ES-I3 (cell line): ENCODE results near the gene ARHGAP40.

Experiments used
- H3K36me3 ChIP-seq: 2 replicates; pipeline ENCODE4 v1.6.1; 2013; ENCODE audit warnings: mild to moderate bottlenecking, low read length, control low read depth, moderate library complexity; ENCODE audit not compliant: insufficient read depth
- H3K4me1 ChIP-seq: 2 replicates; pipeline ENCODE4 v1.6.1; 2013; ENCODE audit warnings: mild to moderate bottlenecking, control low read depth, low read length; ENCODE audit not compliant: insufficient read depth
- H3K9ac ChIP-seq: 2 replicates; pipeline ENCODE4 v1.6.1; 2013; ENCODE audit warnings: low read depth, mild to moderate bottlenecking, low read length, moderate library complexity
- H3K9me3 ChIP-seq: 2 replicates; pipeline ENCODE4 v1.6.1; 2013; ENCODE audit warnings: mild to moderate bottlenecking, low read length, moderate library complexity; ENCODE audit not compliant: control insufficient read depth, insufficient read depth

ARHGAP40 gene

DNA sequence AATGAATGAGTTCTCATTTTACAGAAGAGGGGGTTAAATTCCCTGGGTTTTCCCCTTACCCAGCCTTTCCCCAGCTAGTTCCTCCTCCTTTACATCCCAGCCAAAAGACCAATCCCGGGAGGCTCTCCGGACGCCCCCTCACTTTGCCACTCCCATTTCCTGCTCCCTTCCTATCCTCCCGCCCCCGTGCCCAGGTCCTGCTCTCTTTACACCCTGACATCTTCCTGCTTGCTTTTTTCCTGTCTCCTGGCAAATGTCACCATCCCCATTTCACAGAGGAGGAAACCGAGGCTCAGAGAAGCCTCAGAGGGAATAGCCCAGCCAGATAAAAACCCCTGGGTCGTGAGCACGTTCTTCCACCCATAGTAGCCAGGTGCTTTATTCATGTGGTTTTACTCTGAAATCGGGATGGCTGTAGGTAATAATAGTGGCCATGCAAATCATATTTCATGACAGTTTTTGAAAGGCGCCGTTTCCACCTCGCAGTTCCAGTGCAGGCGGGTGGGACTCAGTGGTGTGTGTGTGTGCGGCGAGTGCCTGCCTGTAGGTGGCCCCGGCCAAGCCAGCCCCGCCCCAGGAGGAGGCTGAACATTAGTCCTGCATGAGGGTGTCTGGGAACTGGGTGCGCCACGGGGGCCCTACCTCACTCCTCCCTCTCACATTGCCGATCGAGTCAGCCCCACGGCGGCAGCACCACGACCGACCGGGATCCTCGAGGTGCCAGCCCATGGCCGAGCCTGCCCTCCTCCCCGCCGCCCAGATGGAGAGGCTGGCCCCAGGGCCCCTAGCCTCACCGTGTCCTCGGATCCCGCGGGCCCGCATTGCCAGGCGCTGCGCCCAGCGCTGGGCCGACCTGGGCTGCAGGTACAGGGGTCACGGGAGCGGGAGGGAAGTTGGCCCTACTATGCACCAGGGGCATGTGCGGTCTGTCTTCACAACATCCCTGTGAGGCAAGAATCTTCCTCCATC lies at the start of gene ARHGAP40:
TSS of gene ARHGAP40 (plus strand) at position 594 of the 969 bp plus-strand sequence.
- no peaks in the 10 kb centered on the region for H3K9me3 ChIP-seq
- peaks cover 29% of the 10 kb centered on the region for H3K4me1 ChIP-seq
- peak within 1 kb of the TSS; percentile 67; the same call in 1 of the 2 replicates for H3K9ac ChIP-seq
- H3K36me3 ChIP-seq: no peaks in the 10 kb centered on the region

DNA sequence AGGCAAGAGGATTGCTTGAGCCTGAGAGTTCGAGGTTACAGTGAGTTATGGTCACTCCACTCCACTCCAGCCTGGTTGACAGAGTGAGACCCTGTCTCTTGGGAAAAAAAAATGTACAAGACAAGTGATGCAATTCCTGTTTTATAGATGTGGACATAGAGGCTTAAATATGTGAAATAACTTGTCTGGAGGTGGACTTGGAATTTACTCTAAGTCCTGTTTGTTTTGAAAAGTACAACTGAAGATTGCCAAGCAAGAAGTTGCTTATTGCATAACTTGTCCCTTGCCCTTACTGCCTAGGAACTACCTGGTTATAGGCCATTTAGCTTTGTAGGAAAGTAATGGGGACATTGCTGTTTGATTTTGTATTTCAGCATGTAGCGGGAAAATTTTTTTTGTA lies 46.6 kb upstream of the ARHGAP40 start:
- H3K9me3 ChIP-seq: no peaks in the 10 kb centered on the region
- no peak overlapping the region for H3K9ac ChIP-seq
- H3K4me1 ChIP-seq: peaks cover 8% of the 10 kb centered on the region
- peaks cover 13% of the 10 kb centered on the region for H3K36me3 ChIP-seq

DNA sequence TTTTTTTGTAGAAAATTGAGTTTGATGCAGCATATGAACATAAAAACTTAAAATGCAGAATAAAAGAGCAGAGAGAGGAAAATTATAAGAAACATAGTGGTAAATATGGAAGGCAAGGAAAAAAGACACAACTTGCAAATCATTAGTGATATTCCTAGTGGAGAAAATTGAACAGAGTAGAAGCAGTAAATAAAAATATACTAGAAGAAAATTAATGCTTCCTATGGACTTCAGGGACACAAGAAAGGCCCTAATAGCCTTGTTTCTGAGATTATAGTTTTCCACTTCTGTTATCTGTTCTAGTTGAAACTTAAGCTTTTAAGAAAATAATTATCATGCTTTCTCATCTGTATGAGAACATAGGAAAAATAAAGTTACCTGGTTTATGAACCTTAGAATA lies 46.2 kb upstream of the ARHGAP40 start:
- no peaks in the 10 kb centered on the region for H3K9me3 ChIP-seq
- H3K4me1 ChIP-seq: peaks cover 12% of the 10 kb centered on the region
- no peak overlapping the region for H3K9ac ChIP-seq
- H3K36me3 ChIP-seq: peaks cover 13% of the 10 kb centered on the region

DNA sequence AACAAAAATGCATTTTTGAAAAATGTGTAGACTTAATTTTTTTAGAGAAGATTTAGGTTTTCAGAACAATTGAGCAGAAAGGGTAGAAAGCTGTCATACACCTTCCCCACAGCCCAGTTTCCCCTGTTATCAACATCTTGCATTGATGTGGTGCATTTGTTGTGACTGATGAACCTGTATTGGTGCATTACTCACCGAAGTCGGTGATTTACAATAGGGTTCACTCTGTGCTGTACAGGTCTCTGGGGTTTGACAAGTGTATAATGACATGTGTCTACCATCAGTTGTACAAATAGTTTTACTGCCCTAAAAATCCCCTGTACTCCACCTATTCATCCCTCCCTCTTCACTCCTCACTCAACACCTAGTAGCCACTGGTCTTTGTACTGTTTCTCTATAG lies 44.4 kb upstream of the ARHGAP40 start:
- H3K9ac ChIP-seq: no peak overlapping the region
- H3K9me3 ChIP-seq: no peaks in the 10 kb centered on the region
- 0 out of 2 replicates have a peak, but pooled peaks cover 5% of the 10 kb centered on the region for H3K36me3 ChIP-seq
- peaks cover 17% of the 10 kb centered on the region for H3K4me1 ChIP-seq

DNA sequence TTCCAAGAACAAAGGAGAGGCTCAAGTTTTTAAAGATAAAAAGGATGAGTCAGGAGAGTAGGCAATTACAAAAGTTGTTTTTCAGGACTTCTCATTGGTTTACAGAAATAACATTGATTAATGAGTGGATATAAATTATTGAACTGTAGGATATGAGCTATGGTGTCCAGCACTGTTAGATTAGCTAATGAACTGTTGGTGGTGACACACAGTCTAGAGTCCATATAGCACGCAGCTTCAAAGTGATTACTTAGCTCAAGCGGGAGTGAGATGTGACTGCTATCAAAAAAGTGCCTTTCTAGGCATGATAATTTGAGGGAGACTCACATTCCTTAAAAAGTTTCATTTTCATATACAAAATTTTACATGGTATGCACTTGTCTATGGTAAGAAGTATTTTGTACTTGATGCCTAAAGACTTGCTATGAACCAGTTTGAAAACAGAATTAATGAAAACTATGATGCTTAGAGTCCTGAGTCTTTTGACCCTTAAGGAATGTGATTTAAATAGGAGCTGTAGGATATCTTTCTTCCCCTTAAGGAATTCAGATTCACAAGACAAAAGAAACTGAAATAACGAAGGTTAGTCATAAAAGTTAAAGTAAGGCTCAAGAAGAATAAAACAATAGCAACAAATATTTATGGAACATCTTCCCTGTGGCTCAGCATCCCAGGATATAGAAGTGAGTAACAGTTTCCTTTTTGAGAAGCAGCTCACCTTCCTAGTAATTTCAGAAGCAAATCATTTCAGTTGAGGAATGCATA lies 42.8 kb upstream of the ARHGAP40 start:
- Histone ChIP-seq H3K9me3 (no peaks in the 10 kb centered on the region), H3K9ac (no peak overlapping the region), H3K36me3 (0 out of 2 replicates have a peak, but pooled peaks cover 11% of the 10 kb centered on the region), H3K4me1 (peaks cover 17% of the 10 kb centered on the region)

DNA sequence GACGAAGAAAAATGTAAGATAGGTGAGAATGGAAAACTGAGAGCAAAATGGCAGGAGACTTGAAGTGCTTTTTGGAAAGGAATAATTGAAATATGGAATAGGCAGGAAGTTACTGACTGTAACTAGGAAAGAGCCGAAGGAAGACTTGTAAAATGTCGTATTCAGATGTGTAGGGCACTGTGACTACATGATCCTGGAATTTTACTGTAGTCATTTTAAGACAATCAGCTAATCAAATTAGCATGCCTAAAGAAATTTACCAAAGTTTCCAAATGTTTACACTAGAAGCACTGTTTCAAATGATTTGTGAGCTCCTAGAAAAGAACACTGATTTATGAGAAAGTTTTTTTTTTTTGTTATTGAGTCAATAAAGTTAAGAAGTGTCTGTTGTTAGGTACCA lies 41.8 kb upstream of the ARHGAP40 start:
- no peak overlapping the region for H3K9ac ChIP-seq
- H3K4me1 ChIP-seq: peaks cover 17% of the 10 kb centered on the region
- H3K36me3 ChIP-seq: 0 out of 2 replicates have a peak, but pooled peaks cover 11% of the 10 kb centered on the region
- no peaks in the 10 kb centered on the region for H3K9me3 ChIP-seq

DNA sequence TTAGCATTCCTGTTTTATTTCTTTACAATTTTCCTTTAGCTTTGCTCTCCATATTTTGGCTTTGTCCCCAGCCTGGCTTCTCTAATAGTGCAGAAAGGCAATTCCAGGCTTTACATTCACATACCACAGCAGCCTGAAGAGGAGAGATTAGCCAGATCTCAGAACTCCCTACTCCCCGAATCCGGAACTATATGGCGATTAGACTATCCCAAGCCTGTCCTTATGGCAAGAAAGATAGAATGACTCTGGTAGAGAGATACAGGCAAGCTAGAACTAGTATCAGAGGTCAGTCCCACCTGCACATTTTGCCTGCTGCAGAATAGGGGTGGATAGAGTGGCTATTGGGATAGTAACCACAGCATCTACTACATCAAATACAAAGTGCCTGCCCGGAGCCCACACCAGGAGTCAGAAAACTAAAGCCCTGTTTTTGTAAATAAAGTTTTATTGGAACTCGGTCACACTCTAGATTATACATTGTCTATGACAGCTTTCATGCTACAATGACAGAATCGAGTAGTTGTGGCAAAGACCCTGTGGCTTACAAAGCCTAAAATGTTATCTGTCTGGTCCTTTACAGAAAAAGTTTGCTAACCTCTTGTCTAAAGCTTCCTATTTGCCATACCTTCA lies 37.7 kb upstream of the ARHGAP40 start:
- Histone ChIP-seq H3K9me3 (no peaks in the 10 kb centered on the region), H3K4me1 (peaks cover 9% of the 10 kb centered on the region; the same call in 1 of the 2 replicates), H3K9ac (no peak overlapping the region), H3K36me3 (peaks cover 23% of the 10 kb centered on the region; the same call in 1 of the 2 replicates)

DNA sequence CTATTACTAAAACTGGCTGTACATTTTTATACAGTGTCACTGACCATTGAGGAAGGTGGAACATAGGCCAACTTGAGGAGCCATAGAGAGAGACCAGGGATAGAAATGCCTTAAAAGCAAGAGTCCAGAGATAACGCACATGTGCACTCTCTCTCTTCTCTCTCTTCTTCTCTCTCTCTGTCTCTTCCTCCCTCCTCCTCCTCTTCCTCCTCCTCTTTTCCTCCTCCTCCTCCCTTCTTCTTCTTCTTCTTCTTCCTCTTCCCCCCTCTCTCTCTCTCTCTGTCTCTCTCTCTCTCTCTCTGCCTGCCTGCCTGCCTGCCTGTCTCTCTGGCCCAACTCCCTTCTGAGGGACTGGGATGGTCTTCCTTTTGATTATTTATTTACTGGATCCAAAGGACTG lies 36.9 kb upstream of the ARHGAP40 start:
- no peaks in the 10 kb centered on the region for H3K9me3 ChIP-seq
- H3K9ac ChIP-seq: no peak overlapping the region
- peaks cover 9% of the 10 kb centered on the region; the same call in 1 of the 2 replicates for H3K4me1 ChIP-seq
- H3K36me3 ChIP-seq: peaks cover 21% of the 10 kb centered on the region

DNA sequence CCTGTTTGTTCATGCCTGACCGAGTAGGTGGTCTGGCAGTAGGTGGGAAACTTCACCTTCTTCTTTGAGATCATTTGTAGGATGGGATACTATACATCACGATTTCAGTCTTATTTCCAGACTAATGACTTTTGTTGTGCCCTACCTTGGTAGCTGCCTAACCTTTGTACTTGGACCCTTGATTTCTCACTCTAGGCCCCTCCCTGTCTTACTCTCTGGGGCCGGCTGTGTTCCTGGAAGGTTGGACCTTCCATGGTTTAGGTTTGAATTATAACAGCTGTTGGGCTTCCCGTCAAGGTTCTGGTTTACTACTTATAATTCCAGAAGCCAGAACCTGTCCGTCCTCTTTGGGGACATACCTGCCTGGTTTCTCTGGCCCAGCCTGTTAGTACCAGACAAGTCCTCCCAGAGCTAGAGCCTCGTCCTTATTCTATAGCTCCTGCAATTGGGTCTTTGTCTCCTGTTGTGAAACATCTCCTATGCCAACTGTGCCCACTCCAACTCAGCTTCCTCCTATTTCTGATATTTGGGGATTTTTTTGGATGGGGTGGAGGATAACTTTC lies 35.5 kb upstream of the ARHGAP40 start:
- no peak overlapping the region for H3K9ac ChIP-seq
- H3K9me3 ChIP-seq: no peaks in the 10 kb centered on the region
- no peaks in the 10 kb centered on the region for H3K4me1 ChIP-seq
- peaks cover 18% of the 10 kb centered on the region for H3K36me3 ChIP-seq

DNA sequence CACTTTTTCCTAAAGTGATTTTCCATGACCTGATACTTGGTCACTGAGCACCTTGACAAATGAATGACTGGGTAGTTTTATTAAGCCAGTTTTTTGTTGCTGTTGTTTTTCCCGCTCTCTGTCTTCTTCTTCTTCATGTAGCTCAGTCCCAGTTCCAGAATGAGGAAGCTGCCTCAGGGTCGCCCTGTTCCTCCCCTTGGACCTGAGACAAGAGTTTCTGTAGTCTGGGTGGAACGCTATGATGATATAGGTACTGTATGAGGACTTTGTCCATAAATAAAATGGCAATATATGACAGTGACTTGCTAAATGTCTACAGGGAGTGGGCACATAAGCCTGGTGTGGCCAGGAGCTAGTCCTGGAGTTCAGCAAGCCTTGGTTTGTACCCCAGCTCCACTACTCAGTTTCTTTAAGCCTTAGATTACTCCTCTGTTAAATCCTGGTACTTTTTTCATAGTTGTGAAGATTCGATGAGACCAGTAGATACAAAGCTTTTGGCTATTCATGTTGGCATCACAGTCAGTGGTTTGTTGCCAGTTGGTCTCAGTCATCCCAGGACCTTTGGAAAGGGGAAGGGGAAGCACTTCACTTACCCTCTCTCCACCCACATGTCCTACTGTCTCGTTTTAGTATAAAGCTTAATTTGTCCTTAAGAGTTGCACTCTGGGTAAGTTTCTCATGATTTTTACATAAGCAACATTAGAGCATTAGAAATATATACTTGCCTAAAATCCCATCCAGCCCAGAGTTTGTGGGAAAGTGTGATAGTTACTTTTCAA lies 31.7 kb upstream of the ARHGAP40 start:
- no peaks in the 10 kb centered on the region for H3K9me3 ChIP-seq
- H3K4me1 ChIP-seq: no peaks in the 10 kb centered on the region
- H3K36me3 ChIP-seq: peaks cover 18% of the 10 kb centered on the region
- H3K9ac ChIP-seq: no peak overlapping the region

DNA sequence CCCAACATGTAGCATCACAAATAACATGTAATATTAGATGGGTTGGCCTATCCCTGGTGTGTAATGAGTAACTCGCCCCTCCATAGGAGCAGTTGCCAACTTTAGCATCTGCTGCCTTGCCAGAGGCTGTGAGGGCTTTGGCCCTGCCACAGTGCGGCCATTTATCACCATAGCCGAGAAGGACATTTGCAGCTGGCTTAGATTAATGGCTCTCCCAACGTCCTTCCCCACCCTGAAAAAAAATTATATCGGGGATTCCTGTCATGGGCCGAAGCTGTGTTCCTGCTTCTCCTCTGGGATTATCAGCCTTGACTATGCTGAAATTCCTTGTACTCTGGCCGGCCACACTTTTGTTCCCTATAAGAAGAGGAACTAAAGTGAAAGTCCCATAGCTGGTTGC lies 28.2 kb upstream of the ARHGAP40 start:
- Histone ChIP-seq H3K9me3 (no peaks in the 10 kb centered on the region), H3K4me1 (no peaks in the 10 kb centered on the region; the same call in 1 of the 2 replicates), H3K9ac (no peak overlapping the region), H3K36me3 (peaks cover 11% of the 10 kb centered on the region)

DNA sequence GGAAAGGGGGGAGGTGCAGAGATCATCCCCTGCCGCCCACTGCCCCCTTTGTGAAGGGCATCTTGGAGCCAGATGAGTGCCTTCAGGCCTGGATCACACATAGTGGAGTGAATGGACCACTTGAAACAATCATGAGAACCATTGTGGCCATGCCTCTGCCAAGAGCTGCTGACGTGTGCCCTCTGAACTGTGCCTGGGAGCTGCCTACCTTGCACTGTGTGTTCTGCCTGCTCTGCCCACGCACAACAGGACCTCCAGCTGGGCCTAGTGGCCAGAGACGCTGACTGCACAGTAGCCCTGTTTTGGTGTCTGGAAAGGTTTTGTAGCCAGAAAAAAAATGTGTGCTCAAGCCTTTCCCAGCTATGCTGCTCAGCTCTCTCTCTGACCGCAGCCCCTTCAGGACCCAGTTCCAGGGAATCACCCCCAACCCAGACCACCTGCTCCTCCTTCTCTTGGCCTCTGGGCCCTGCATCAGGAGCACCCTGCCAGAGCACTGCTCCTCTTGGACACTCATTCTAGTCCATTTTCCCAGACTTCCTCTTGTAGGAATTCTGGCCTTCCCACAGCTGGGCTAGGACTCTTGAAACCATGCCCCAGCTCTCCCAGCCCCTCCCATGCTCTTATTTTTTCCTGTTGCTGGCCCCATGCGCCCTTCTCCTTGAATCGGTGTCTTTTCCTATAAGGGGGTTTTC lies 22.2 kb upstream of the ARHGAP40 start:
- Histone ChIP-seq H3K36me3 (no peaks in the 10 kb centered on the region; the same call in none of the 2 replicates), H3K4me1 (peaks cover 13% of the 10 kb centered on the region; the same call in 1 of the 2 replicates), H3K9ac (no peak overlapping the region), H3K9me3 (no peaks in the 10 kb centered on the region)

DNA sequence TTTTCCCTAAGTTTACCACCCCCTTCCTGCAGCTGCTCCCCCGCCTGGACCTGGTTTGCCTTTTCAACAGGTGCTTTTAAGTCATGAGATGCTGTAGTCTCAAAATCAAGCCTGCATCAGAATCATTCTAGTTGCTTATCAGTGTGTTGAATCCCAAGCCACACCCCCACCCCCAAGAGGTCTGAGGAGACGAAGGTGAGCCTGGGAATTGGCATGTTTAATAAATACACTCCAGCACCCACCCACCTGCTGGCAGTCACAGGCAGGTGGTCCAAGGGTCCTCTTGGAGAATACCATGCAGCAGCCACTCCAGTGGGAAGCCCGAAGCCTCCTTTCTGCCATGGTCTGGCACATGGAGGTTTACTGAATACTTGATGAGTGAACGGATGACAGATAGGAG lies 21.7 kb upstream of the ARHGAP40 start:
- no peaks in the 10 kb centered on the region for H3K9me3 ChIP-seq
- no peak overlapping the region for H3K9ac ChIP-seq
- H3K36me3 ChIP-seq: no peaks in the 10 kb centered on the region; the same call in none of the 2 replicates
- peaks cover 13% of the 10 kb centered on the region; the same call in 1 of the 2 replicates for H3K4me1 ChIP-seq
